ENCODE measurements around the gene ACSS1.
A peak's percentile ranks its signal among the peaks of the same experiment; 100 is the strongest.

The ACSS1 gene

GRCh38 chr20:25078662-25079061, 20.7 kb upstream of the ACSS1 start:
- DNase-seq (ENCODE audit: low spot score), result no peak

GRCh38 chr20:25077610-25078169, 19.8 kb upstream of the ACSS1 start:
- no peak for DNase-seq (ENCODE audit: low spot score)

GRCh38 chr20:25076731-25077609, 19.0 kb upstream of the ACSS1 start:
- DNase-seq (ENCODE audit: low spot score), result no peak

GRCh38 chr20:25076201-25076600, 18.3 kb upstream of the ACSS1 start:
- DNase-seq (ENCODE audit: low spot score), result no peak

- DNase-seq (ENCODE audit: low spot score), result no peak
Observed at GRCh38 chr20:25073544-25073943, 15.6 kb upstream of the ACSS1 start.

- no peak for DNase-seq (ENCODE audit: low spot score)
Observed at GRCh38 chr20:25072226-25072811, 14.4 kb upstream of the ACSS1 start.

GRCh38 chr20:25071734-25072133, 13.8 kb upstream of the ACSS1 start:
- no peak for DNase-seq (ENCODE audit: low spot score)

GRCh38 chr20:25070821-25071473, 13.0 kb upstream of the ACSS1 start:
- DNase-seq (ENCODE audit: low spot score), result no peak

- DNase-seq (ENCODE audit: low spot score), result no peak
Observed at GRCh38 chr20:25067102-25067987, 9.4 kb upstream of the ACSS1 start.

- no peak for DNase-seq (ENCODE audit: low spot score)
Observed at GRCh38 chr20:25066386-25066785, 8.4 kb upstream of the ACSS1 start.

- peak; percentile 77 for DNase-seq (ENCODE audit: low spot score)
Observed at GRCh38 chr20:25065625-25066338, 7.8 kb upstream of the ACSS1 start.

- DNase-seq (ENCODE audit: low spot score), result no peak
Observed at GRCh38 chr20:25065072-25065624, 7.2 kb upstream of the ACSS1 start.

- no peak for DNase-seq (ENCODE audit: low spot score)
Observed at GRCh38 chr20:25064561-25065071, 6.7 kb upstream of the ACSS1 start.

GRCh38 chr20:25063981-25064380, 6.0 kb upstream of the ACSS1 start:
- no peak for DNase-seq (ENCODE audit: low spot score)

GRCh38 chr20:25063546-25063945, 5.6 kb upstream of the ACSS1 start:
- DNase-seq (ENCODE audit: low spot score), result no peak

GRCh38 chr20:25062841-25063240, 4.9 kb upstream of the ACSS1 start:
- no peak for DNase-seq (ENCODE audit: low spot score)

GRCh38 chr20:25061821-25062530, 4.0 kb upstream of the ACSS1 start:
- no peak for DNase-seq (ENCODE audit: low spot score)

GRCh38 chr20:25061103-25061799, 3.3 kb upstream of the ACSS1 start:
- no peak for DNase-seq (ENCODE audit: low spot score)

GRCh38 chr20:25059866-25060465, 2.0 kb upstream of the ACSS1 start:
- DNase-seq (ENCODE audit: low spot score), result no peak
